T1000 (cell line): ENCODE data around the gene TSPAN3.

Experiments
- DNase-seq: peaks from one replicate; lab custom pipeline; 2025; ENCODE audit warnings: mixed read lengths; lab: John Stamatoyannopoulos, UW

The TSPAN3 gene

DNA sequence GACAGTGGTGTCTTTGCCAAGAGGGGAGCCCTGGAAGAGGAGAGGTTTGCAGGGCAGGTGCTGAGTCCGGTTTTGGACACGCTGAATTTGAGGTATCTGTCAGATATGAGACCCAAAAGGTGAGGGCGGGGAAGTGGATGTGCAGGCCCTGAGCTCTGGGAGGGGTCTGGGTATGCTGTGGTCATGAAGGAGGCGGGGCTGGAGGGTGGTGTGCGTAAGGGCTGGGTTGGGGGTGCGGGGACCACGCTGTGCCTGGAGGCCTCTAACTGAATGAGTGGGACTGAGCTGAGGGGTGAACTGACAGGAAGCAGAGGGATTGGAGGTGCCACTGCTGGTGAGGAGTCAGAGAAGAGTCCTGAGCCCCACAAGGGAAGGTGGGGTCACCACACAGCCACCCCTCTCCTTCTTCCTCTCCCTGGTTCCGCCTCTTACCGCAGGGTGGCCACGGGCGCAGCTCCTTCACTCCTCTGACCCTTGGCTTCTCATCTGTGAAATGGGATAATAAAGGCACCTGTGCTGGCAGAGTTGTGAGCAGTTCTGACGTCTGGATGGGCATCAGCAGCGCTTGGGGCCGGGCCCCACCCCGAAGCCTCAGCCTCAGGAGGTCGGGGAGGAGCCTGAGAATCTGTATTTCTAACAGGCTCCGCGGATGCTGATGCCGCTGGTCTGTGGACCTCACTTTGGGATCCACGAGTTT, 47.2 kb downstream of the TSPAN3 start:
- DNase-seq: no peak

DNA sequence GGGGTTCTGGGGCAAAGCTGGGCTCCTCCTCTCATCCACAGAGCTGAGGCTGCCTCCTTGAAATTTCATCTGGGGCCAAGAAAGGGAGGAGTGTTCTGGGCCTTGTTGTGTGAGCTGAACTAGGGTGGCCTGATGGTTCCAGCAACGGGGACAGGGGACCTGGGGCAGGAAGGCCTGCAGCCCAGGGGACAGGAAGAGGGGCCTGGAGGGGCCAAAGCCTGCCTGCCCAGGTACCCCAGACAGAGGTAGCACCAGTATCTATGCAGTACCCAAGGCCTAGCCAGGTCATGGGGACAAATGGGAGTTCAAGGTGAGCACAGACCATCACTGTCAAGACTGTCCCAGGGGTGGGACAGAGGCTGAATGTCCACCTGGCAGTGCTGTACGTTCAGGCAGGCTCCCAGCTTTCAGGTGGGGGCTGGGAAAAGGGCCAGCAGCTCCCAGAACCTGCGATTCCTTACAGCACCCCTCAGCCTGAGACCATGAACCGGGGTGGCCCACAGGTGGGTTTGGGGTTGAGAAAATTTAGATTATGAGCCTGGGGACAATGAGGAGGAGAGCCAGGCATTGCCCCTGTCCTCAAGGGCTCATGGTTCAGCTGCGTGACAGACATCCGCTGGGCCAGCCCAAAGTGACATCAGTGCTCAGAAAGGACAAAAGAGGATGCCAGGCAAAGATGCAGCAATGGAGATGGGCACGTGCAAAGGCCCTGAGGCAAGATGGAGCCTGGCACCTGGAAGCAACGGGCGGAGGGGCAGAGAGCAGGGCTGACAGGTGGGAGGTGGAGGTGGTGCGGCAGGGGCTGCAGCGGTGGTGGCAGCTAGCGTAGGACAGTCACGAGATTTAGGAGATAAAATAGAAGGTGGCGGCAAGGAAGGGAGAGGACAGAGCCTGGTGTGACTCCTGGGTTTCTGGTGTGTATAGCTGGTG, 48.0 kb downstream of the TSPAN3 start:
- DNase-seq: no peak

DNA sequence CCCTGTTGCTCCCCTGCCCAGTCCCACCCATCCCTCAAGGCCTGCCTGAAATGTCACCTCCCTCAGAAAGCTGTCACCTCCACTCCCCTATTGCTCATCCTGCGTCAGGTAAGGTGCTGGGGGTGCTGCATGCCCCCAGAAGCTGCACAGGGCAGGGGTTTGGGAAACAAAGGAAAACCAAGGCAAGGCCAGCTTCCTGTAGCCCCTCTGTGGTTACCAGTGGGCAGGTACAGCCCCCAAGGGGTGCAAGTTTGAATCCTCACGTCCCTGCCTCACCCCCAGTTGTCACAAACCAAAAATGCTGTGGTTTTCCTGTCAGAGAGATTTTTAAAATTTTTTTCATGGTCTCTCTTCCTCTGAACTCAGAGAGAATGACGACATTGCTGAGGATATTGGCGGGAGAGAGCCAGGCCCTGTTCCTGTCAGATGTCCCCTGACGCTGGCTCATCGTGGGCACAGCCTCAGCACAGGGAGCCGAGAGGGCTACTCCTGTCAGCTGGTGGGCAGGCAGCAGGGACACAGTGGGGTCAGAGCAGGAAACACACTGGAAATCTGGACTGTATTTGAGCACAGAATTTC, 49.0 kb downstream of the TSPAN3 start:
- no peak for DNase-seq

DNA sequence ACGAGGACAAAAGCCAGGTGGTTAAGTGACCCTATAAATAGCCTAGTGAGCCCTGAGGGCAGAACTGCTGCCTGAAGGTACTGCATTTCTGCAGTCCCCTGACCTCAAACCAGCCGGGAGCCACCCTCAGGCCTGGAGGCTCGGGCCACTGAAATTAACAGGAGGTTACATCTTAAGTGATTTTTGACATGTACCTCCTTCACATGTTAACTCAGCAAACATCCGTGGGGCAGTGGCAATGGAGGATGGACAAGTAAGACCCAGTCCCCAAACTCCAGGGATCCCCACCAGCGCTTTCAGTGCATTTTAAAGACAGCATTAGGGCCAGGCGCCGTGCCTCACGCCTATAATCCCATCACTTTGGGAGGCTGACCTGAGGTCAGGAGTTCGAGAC, 49.8 kb downstream of the TSPAN3 start:
- DNase-seq: no peak

DNA sequence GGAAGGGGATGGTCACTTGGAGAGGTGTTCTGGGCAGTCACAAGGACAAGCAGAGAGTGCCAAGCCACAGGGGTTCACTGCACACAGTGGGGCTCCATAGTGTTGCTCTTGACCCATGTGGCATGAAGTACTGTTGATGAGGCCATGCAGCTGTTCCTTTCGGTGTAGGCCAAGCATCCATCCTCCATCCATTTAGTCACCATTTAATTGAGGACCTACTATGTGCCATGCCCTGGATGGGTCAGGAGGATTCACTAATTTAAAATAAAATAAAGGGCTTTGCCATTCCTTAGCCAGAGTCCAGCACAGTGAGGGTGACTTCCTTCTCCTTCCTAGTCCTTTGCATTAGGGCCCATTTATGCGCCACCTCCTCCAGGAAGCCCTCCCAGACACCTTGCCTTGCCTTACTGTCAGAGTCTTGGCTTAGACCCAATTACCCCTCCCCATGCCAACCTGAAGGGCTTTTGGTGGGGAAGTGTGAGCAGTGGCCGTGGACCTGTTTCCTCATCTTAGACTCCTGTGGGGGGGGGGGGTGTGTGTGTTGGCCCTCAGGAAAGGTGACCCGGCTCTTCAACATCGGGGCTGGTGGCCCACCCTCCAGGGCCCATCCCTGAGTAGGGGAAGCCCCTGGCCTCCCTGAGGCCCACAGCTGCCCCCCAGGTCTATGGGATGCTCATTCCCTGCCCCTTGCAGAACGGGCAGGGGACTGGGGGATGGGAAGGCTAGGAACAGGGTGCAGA, 50.4 kb downstream of the TSPAN3 start:
- no peak for DNase-seq

DNA sequence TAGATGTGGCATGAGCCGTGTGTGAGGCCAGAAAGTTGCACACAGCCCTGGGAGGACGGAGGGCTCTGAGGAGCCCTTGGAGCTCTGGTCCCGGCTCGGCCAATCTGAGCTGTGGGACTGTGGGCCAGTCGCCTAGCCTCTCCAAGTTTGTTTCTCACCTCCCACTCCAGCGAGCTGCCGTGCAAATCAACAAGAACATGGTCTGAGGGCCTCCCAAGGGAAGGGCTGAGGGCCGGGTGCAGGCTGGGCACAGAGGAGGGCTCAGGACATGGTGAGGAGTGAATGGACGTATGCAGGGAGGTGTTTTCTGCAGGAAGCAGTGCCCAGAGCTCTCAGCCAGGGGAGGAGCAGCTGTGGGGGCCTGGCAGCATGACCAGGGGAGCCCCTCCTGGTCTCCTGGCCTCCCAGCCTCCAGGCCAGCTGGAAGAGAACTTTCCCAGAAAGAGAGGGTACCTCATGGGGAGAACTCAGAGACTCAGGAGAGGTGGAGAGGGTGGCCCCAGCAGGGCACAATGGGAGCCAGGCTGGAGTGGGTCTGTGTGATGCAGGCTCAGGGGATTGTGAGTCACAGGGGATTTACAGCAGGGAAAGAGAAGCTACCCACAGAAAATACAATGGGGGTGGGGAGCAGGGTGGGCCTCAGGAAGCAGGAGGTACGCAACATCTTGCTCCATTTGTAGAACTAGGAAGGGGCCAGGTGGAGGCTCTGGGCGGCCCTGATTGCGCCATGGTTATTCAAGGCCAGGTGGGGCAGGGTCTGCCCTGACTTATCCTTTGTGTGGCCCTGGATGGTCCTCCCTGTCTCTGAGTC, 51.2 kb downstream of the TSPAN3 start:
- DNase-seq: no peak

DNA sequence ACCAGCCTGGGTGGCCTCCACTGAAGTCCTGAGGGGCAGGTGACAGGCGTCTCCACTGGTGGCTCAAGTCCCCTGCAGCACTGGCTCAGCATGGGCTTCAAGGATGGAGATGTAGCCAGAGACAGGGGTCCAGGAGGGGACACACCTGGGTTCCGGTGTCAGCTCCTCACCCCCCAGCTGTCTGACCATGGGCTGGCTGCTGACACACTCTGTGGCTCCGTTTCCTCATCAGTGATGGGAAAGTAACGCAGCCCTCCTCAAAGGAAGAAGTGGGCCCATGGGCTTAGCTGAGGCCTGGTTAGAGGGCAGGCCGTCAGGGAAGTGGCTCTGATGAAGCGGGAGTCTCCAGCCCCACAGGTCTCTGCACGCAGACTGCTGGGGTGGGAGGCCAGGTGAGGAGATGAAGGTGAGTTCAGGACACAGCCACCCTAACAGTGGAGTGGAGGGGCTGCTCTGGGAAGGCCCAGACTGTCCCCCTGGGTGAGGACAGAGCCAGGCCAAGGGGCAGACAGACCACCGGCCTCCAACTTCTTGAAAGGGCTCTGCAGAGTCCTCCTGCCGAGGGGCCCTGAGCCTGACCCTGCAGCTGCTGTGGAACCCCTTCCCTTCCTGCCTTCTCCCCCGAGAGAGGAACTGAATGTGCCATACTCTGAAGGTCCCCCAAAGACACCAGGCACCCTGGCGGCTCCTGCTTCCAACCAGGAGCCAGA, 52.0 kb downstream of the TSPAN3 start:
- DNase-seq: no peak

DNA sequence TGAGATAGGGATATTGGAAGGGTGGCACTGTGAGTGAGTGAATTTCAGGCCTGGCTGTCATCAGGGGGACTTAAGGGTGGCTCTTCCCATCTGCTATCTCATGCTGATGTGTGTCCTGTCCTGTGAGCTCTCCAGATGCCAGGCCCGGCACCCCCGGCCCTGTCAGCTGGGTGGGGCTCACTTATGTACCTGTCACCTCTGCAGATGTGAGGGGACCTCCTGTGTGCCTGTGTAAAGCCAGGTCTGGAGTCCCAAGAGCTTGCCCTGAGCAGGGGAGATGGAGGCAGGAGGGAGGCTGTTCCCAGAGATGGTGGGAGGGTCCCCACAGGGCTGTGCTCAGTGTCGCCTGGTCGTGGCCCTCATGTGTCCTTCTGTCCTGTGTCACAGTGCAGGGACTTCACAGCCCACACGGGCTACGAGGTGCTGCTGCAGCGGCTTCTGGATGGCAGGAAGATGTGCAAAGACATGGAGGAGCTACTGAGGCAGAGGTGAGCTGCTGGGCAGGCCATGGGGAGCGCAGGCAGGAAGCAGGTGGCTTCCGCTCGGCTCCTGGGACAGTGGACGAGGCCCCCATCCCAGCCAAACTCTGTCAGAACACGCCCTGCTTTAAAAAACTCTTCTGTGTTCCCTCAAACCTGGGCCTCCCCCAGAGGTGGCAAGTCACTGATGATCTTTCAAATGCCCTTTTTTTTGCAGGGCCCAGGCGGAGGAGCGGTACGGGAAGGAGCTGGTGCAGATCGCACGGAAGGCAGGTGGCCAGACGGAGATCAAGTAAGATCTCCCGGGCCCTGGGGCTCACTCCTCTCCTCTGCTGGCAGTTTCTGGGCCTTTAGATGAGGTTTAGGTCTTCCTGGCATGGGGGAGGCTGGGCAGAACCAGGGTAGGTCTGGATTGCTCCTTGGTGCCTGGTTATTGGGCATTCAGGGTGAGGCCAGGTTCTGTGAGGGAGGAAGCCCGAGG, 52.9 kb downstream of the TSPAN3 start:
- no peak for DNase-seq

DNA sequence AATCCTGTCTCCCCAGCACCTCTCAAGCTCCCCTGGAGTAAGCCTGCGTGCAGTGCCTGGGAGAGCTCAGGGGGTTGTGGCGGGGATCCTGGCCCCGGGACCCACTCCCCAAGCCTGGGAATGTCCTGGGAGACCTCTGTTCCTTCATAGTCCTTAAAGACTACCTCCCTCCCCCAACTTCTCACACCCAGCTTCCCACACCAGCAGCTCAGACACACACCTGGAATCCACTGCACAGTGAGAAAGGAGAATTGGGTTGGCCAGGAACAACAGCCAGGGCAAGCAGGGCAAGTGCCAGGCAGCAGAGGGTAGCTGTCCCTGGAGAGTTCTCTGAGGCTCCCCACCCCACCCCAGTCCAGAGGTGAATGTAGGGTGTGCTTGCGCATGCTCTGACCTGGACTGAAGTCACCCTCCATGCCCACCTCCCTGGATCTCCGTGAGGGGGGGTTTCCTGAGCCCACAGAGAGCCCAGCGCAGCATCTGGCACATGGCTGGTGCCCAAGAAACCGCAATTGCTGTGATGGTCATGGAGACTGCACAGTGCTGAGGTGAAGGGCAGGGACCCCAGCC, 53.7 kb downstream of the TSPAN3 start:
- no peak for DNase-seq

DNA sequence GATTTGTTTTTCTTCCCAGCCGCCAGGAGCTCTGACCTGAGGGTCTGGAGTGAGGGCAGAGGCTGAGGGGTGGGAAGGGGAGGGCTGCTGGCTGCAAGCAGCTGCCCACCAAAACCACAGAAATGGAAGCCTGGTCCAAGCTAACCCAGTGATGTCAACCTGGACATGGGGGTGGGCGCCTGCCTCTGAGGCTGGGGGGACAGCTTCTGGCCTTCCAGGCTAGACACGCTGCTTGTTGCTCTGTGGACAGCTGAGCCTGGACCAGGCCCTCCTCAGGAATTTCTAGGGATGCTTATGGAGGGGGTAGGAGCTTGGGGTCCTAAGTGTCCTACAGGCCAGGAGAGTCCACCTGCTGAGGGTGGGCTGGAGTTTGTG, 54.6 kb downstream of the TSPAN3 start:
- no peak for DNase-seq

DNA sequence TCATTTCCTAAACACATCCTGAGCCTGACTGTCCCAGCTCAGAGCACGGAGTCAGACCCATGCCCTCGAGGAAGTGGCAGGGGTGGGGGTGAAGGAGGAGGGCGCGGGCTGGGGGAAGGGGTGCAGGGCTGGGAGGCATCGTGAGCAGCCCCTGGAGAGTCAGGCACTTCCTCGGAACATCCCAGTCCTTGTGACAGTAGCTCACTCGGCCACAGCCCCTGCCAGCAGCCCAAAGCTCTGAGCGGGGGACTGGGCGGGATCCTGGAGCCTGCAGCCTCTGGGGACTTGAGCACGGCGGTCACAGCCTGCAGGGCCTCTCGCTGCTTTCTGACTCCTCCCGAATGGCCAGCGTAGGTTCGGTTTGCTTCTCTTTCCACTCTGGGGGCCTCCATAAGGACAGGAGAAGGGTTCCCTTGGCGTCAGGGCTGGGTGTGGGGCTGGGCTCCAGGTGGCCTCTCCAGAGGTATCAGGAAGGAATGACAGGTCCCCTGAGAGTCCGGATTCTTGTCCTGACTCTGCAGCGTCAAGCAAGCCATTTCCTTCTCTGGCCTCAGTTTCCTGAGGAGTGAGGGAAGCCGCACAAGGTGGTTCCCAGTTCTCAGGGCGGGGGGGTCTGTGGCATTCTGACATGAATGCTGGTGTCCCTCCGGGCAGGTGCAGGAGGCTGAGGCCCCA, 55.1 kb downstream of the TSPAN3 start:
- no peak for DNase-seq

DNA sequence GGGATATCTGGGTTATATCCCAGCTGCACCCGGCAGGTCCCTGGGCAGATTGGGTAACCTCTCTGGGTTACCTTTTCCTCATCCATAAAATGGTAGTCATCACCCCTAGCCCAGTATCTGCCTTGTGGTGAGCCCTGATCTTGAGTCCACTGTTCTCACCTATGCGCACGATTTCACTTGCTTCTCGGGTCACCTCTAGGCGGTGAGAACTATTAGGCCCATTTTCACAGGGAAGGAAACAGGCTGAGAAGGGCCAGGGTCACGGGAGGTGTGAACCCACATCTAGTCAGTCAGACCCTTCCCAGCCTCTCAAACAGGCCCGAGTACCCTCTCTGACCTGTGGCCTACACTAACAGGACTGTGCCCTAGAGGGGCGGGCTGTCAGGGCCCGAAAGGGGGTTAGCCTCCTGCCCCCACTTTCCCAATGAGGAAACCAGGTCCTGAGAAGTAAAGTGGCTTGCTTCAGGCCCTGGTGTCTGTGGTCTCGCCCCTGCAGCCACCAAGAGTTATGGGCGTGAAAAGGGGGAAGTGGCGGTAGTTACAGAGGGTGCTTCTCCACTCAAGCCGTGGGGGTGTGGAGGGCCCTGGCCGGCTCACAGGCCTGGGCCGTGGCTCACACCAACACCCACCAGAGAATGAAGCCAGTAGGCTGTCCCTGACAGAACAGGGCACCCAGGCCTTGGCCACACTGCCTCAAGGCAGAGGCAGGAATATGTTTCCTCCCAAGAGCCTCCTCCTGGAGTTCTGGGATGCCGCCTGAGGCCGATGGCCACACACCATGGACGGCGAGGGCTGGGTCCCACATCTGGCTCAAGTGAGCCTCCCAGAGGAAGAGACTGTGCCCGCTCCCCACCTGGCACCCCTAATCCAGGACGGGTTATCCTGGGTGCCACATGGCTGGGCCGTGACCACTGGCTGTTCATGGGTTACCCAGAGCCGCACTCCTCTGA, 56.5 kb downstream of the TSPAN3 start:
- DNase-seq: no peak

DNA sequence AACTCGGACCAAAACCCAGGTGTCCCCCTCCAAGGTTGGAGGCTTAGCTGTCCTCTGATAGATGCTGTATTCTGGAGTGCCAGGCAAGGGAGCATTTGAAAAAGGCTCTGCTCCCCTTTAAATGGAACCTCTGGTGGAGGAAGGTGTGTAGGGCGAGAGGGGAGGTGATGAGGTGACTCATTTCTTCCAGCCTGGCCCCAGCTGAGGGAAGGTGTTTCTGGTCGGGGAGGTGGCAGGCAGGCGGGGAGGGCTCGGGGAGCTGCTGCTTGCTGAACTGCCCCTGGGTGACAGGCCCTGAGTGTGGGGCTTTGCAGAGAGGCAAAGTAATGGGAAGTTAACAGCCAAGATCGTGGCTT, 57.2 kb downstream of the TSPAN3 start:
- DNase-seq: no peak

DNA sequence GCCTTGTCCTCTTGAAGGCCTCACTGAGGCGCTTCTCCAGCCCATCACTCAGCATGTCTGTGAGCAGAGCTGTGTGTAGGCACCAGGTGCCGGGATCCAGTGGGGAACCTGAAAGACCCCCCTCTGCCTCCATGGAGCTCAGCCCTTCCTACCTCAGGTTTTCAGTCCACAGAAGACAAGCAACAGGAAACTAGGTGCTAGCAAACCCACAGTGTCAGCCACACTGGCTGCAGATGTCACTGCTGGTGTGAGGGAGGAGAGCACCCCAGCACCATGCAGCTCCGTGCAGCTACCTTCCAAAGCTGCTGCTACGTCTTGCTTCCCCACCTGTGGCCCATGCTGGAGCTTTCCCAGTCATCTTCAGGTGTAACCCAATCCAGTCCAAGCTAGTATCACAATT, 58.0 kb downstream of the TSPAN3 start:
- no peak for DNase-seq

DNA sequence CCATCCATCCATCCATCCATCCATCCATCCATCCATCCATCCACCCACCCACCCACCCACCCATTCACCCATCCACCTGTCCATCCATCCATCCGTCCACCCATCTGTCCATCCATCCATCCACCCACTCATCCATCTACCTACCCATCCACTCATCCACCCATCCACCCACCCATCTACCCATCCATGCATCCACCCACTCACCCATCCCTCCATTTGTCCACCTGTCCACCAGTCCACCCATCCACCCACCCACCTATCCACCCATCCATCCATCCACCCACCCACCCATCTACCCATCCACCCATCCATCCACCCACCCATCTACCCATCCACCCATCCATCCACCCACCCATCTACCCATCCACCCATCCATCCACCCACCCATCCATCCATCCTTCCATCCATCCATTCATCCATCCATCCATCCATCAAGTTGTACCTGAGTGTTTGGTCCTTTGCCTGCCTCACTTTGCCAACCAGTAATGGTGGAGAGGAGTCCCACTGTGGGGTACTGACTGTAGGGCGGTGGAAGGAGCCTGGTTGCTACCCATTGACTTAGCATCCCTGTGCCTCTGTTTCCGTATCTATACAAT, 58.7 kb downstream of the TSPAN3 start:
- DNase-seq: no peak

DNA sequence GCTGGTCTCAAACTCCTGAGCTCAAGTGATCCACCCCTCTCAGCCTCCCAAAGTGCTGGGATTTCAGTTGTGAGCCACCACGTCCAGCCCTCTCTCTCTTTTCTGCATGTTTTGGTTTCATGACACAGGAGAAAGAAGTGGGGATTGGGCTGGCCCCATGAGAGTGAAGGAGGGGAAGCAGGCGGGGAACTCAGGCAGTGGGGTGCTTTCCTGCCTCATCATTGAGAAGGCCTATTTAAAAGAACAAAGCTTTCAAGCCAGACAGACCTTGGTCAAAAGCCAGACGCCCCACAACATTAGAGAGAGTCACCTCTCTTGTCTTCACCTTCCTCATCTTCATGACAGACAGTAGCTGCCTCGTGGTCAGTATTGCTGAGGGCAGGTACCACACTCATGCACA, 60.1 kb downstream of the TSPAN3 start:
- DNase-seq: no peak

DNA sequence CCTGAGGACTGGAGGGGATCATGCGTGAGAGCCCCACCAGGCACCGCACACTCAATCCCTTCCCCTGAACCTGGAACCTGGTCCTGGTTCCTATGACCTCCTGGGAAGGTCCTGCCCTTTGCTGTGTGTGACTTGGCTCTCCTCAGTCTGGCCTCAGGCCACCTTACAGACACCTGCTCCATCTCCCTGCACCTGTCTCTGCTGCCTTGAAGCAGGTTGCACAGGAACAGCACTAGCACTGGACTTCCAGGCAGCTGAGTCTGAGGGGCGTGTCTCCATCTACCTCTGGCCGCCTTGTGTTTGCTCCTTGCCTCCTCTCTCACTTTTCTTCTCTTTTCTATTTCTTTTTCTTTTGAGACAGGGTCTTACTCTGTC, 60.6 kb downstream of the TSPAN3 start:
- no peak for DNase-seq
